Body of pancreas (tissue), 4 donors: ENCODE results near the gene GHRHR. TPM values are rescaled to one million over a fixed set of nuclear protein-coding genes. Genes with fewer than 3 reads are reported as not detected.

ENCODE experiments used
- ATAC-seq: fragments of 150-250 bp; one replicate; pipeline ENCODE4 v1.9.1; 2016
- DNase-seq, 4 donors: peaks; one replicate each; pipeline ENCODE4 v3.0.0-alpha.2; 2019
- H3K27ac ChIP-seq, 4 donors: fragments of 200-600 bp; sonication (generic); 1 replicate in 3 of 4; 2 replicates in 1 of 4; pipeline versions ENCODE4 v1.5.1 to v1.6.1; 2016 to 2019; ENCODE audit warnings: mild to moderate bottlenecking in 1 of 4, mixed read lengths in 1 of 4, moderate library complexity in 1 of 4
- H3K27me3 ChIP-seq, 2 donors: fragments of 200-600 bp; sonication (generic); one replicate each; pipeline ENCODE4 v1.6.0; 2016; ENCODE audit warnings: mild to moderate bottlenecking in 1 of 2
- H3K36me3 ChIP-seq, 2 donors: fragments of 200-600 bp; sonication (generic); replicated peaks in 1 of 2; 2 replicates each; pipeline ENCODE4 v1.5.1; 2016; ENCODE audit warnings: low read depth in 2 of 2; ENCODE audit not compliant: insufficient read depth in 1 of 2
- H3K4me1 ChIP-seq: fragments of 200-600 bp; sonication (generic); one replicate; pipeline ENCODE4 v1.6.0; 2016
- H3K4me3 ChIP-seq, 2 donors: fragments of 200-600 bp; sonication (generic); 1 replicate in 1 of 2; 2 replicates in 1 of 2; pipeline ENCODE4 v1.5.1; 2016 to 2019
- H3K9me3 ChIP-seq, 3 donors: fragments of 200-600 bp; sonication (generic); 1 replicate in 2 of 3; 2 replicates in 1 of 3; pipeline ENCODE4 v1.5.1; 2016
- CTCF ChIP-seq, 7 experiments: fragments of 450-650 bp in 4 of 7; fragments of 200-600 bp in 3 of 7; sonication (generic) in 3 of 7; IDR thresholded peaks; one replicate each; pipeline ENCODE4 v1.5.1; 2016 to 2019; ENCODE audit warnings: antibody characterized with exemption in 7 of 7
- POLR2A ChIP-seq, 3 donors: fragments of 450-650 bp; IDR thresholded peaks; one replicate each; pipeline ENCODE4 v1.6.1; 2016; ENCODE audit warnings: antibody characterized with exemption in 3 of 3, mild to moderate bottlenecking in 2 of 3
- WGBS, 2 donors: methylation state at CpG; one replicate each; pipeline ENCODE4 v1.1.5; 2017; 5-methylcytosine and 5-hydroxymethylcytosine counted together
- intact Hi-C: fragments of 100-400 bp; cut with DNase I; formaldehyde crosslinking; loops from one replicate; pipeline ENCODE4 v1.15.1; 2023
- total RNA-seq, 2 donors: library from RNA; depleted of rRNA; stranded (reverse); fragments of >200 nt; gene quantifications; one replicate each; pipeline ENCODE4 v1.1.0, GENCODE V29; 2016

Gene GHRHR
- total RNA-seq, 2 donors from 2014 or later: not detected

- Histone ChIP-seq H3K27ac (peak overlapping the region; percentile 23 to 89 (median 87)), H3K4me3 (no peak overlapping the region), H3K4me1 (peaks cover 54% of the 10 kb centered on the region), H3K36me3 (no peaks in the 10 kb centered on the region), H3K9me3 (no peaks in the 10 kb centered on the region), H3K27me3 (no peaks in the 10 kb centered on the region)
- DNase-seq (peak in 1 of 4 donors; percentile 10), ATAC-seq (no peak)
- no peak for TF ChIP-seq POLR2A (IDR thresholded peaks at IDR 0.05)
- no peak for TF ChIP-seq CTCF (IDR thresholded peaks at IDR 0.05)
- 53 to 55% methylated on average over 5 of the region's 5 CpGs for WGBS, 2 donors
- intact Hi-C loops: no loop called here
These were observed 29.5 kb upstream of the GHRHR start for GRCh38 chr7:30934225-30934624.

- WGBS, 2 donors: 77 to 84% methylated on average over 6 of the region's 6 CpGs
- no peaks in the 10 kb centered on the region for H3K27me3 ChIP-seq
- H3K36me3 ChIP-seq: no peaks in the 10 kb centered on the region
- peak overlapping the region in 3 of 4 donors; percentile 86 to 89 (median 88) for H3K27ac ChIP-seq
- no peak overlapping the region for H3K4me3 ChIP-seq
- H3K9me3 ChIP-seq: no peaks in the 10 kb centered on the region
- TF ChIP-seq CTCF (IDR thresholded peaks at IDR 0.05): no peak
- no peak for TF ChIP-seq POLR2A (IDR thresholded peaks at IDR 0.05)
- ATAC-seq: no peak
- intact Hi-C loops: no loop called here
- DNase-seq: no peak
- peaks cover 50% of the 10 kb centered on the region for H3K4me1 ChIP-seq
These were observed 28.8 kb upstream of the GHRHR start for GRCh38 chr7:30934732-30935568.

GRCh38 chr7:30935569-30935877 is 28.2 kb upstream of the GHRHR start:
- DNase-seq: no peak
- H3K4me3 ChIP-seq: no peak overlapping the region
- intact Hi-C loops: no loop called here
- H3K36me3 ChIP-seq: no peaks in the 10 kb centered on the region
- no peaks in the 10 kb centered on the region for H3K9me3 ChIP-seq
- ATAC-seq: no peak
- TF ChIP-seq POLR2A (IDR thresholded peaks at IDR 0.05): no peak
- no peak for TF ChIP-seq CTCF (IDR thresholded peaks at IDR 0.05)
- H3K27ac ChIP-seq: peak overlapping the region in 3 of 4 donors; percentile 86 to 89 (median 88)
- no peaks in the 10 kb centered on the region for H3K27me3 ChIP-seq
- peaks cover 49% of the 10 kb centered on the region for H3K4me1 ChIP-seq
- 65 to 85% methylated on average over 3 of the region's 3 CpGs for WGBS, 2 donors

GRCh38 chr7:30936650-30937245 is 27.0 kb upstream of the GHRHR start:
- no peaks in the 10 kb centered on the region for H3K36me3 ChIP-seq
- intact Hi-C loops: no loop called here
- H3K9me3 ChIP-seq: no peaks in the 10 kb centered on the region
- H3K4me3 ChIP-seq: no peak overlapping the region
- H3K4me1 ChIP-seq: peaks cover 49% of the 10 kb centered on the region
- TF ChIP-seq POLR2A (IDR thresholded peaks at IDR 0.05) (no peak), CTCF (IDR thresholded peaks at IDR 0.05) (no peak)
- no peak for DNase-seq
- ATAC-seq: no peak
- no peaks in the 10 kb centered on the region for H3K27me3 ChIP-seq
- peak overlapping the region in 3 of 4 donors; percentile 57 to 88 (median 86) for H3K27ac ChIP-seq
